Ectodermal cell (in vitro differentiated cells): Measurements from ENCODE around the gene VSTM4.
A peak's percentile ranks its signal among the peaks of the same experiment; 100 is the strongest.

Experiments used
- H3K27ac ChIP-seq: 2 replicates; pipeline ENCODE4 v1.7.0; 2013; ENCODE audit warnings: mild to moderate bottlenecking, low read depth, low read length; ENCODE audit not compliant: insufficient read depth, poor library complexity, severe bottlenecking
- H3K27me3 ChIP-seq: 2 replicates; pipeline ENCODE4 v1.7.0; 2013; ENCODE audit warnings: mild to moderate bottlenecking, low read length; ENCODE audit not compliant: insufficient read depth, control insufficient read depth, poor library complexity, severe bottlenecking
- H3K36me3 ChIP-seq: one replicate; pipeline ENCODE4 v1.7.0; 2013; ENCODE audit warnings: low read length; ENCODE audit not compliant: control insufficient read depth, insufficient read depth
- H3K4me1 ChIP-seq: one replicate; pipeline ENCODE4 v1.7.0; 2013; ENCODE audit warnings: low read length; ENCODE audit not compliant: control insufficient read depth, insufficient read depth
- H3K4me3 ChIP-seq: 2 replicates; pipeline ENCODE4 v1.7.0; 2013; ENCODE audit warnings: low read depth, low read length, control low read depth; ENCODE audit not compliant: insufficient read depth
- H3K9me3 ChIP-seq: 2 replicates; pipeline ENCODE4 v1.7.0; 2013; ENCODE audit warnings: mild to moderate bottlenecking, low read length, moderate library complexity; ENCODE audit not compliant: control insufficient read depth
- WGBS, 2 experiments: methylation state at CpG; one replicate each; pipeline ENCODE4 v1.1.7; 2013; ENCODE audit warnings: missing lambda C conversion rate in 2 of 2; 5-methylcytosine and 5-hydroxymethylcytosine counted together

The VSTM4 gene

DNA sequence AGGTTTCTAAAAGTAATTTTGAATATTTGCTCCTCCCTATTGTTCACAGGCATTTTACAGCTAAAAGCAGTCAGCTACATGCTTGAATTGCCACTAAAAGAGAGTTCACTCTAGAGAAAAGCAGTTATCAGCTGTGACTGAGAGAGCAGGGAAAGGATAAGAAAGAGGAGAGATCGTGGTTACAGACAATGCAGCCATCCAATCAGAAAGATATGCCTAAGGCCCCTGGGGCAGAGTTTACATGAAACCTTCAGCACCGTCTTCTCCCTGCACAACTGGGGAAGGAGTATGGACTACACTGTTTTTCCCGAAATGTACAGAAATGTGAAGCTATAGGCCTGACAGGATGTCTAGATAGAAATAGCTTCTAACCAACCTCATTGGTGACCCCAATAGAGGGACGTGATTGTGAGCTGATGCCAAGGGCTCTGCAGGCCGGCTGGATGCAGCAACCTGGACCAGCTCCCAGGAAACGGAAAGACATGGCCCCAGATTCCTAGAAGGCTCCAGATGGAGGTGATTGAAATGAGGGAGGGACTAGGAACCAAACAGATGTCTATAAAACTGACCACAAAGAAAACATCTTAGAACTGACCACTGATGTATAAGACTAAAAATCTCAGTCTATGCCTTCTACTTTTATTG lies 3.2 kb upstream of the VSTM4 start:
- Histone ChIP-seq H3K4me3 (no peak overlapping the region), H3K9me3 (no peaks in the 10 kb centered on the region), H3K27me3 (peaks cover 19% of the 10 kb centered on the region), H3K27ac (no peak overlapping the region), H3K36me3 (no peaks in the 10 kb centered on the region), H3K4me1 (peaks cover 5% of the 10 kb centered on the region)
- 77 to 78% methylated on average over 6 of the region's 6 CpGs for WGBS, 2 experiments

DNA sequence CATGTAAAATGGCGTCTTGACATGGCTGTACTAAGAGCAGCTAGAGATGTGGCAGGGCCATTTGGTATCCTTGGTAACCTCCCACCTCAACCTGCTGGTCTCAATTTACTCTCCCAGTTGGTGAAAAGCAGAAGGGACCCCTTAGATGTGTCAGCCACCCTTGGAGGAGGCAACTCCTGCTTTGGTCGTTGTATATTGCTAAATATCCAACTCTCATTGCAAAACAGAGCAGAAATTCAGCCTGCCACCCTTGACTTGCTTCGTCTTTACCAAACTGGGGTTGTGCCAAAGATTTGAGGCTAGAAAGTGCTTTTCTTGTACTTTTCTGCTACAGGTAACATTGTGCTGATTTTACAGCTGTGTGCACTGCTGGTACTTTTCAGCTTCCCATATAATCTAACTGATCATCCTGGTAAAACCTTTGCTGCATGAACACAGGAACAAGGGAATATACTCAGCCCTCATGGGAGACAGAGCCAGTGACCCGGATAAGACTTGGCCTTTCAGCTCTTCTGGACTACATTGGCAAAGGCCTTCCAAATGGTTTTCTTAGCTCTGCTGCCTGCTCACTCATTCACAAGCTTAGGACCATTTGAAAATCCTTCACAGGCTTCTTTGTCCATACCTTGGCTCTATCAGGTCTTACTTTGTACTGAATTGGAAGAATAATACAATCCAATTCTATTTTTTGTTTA lies 2.2 kb upstream of the VSTM4 start:
- H3K4me1 ChIP-seq = peaks cover 5% of the 10 kb centered on the region
- H3K27me3 ChIP-seq = peaks cover 19% of the 10 kb centered on the region
- no peaks in the 10 kb centered on the region for H3K9me3 ChIP-seq
- no peaks in the 10 kb centered on the region for H3K36me3 ChIP-seq
- no peak overlapping the region for H3K27ac ChIP-seq
- WGBS, 2 experiments = 94% methylated on average over 4 of the region's 4 CpGs
- no peak overlapping the region for H3K4me3 ChIP-seq

DNA sequence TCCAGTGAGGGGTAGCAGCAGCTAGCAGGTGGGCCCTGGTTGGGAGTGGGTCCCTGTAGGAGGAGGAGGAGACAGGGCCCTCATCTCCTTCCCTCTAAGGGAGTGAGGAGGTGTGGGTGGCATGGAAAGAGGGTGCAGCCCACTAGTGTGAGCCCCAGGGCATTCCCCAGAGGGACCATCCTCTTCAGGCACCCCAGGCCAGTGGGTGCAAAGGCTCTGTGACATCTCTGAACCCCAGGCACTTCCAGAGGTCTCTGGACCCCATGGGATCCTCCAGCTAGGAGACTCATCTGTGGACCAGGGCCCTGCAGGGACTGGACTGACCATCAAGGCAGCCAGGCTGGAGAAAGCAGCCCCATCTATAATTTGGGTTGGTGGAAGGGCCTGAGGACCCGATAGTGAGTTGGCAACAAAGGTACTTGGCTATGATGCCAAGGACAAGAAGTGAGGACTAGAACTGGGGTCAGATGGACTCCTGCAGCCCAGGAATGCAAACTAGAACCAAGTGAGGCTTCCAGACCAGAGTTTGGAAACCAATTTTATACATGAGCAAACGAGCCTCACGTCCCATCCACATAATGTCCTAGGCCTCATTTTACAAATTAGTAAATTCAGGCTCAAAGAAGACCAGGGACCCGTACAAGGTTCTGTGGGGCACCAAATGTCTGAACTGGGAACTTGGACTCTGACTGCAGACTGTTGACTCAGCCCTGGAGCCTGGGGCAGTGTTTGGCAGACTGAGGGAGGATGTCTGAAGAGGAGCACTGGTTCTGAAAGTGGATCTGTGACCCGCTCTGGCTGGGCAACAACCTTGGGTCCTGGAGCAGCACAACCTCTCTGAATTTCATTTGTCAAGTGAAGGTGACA lies 1.4 kb upstream of the VSTM4 start:
- no peak overlapping the region for H3K4me3 ChIP-seq
- H3K27ac ChIP-seq = no peak overlapping the region
- peaks cover 19% of the 10 kb centered on the region for H3K27me3 ChIP-seq
- H3K36me3 ChIP-seq = no peaks in the 10 kb centered on the region
- no peaks in the 10 kb centered on the region for H3K9me3 ChIP-seq
- WGBS, 2 experiments = 93 to 95% methylated on average over 5 of the region's 5 CpGs
- peaks cover 5% of the 10 kb centered on the region for H3K4me1 ChIP-seq

DNA sequence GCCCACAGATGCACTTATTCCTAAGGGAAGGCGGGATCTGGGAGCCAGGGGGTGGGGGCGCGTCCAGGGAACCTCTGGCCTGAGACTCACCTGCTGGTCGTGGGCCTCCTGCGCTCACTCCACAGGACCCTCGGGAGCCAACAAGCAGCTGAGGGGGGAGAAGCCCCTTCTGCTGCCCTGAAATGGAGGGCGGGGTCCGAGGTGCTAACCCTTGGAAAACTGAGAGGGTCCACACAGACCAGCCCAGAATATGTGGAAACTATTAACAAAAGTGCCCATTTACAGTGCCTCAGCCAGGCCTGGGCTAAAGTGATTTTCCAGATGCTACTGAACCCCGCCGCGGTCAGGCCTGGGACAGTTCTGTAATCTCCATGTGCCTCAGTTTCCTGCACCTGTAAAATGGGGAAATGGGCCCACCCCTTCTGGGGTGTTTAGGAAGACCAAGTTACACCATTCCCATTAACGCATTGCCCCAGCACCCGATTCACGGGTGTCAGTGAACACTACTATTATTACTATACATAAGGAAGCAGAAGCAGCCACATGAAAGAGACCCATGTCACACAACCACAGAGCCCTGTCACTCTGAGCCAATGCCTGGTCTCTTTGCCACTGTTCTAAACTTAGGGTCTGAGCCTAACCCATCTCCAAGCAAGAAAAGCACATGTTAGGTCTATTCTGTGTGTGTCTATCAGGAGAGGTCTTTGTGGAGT lies 630 bp upstream of the VSTM4 start:
- 84 to 86% methylated on average over 14 of the region's 14 CpGs for WGBS, 2 experiments
- Histone ChIP-seq H3K9me3 (no peaks in the 10 kb centered on the region), H3K4me3 (peak overlapping the region; percentile 20), H3K27me3 (peaks cover 19% of the 10 kb centered on the region), H3K4me1 (peaks cover 5% of the 10 kb centered on the region), H3K36me3 (no peaks in the 10 kb centered on the region), H3K27ac (no peak overlapping the region)

DNA sequence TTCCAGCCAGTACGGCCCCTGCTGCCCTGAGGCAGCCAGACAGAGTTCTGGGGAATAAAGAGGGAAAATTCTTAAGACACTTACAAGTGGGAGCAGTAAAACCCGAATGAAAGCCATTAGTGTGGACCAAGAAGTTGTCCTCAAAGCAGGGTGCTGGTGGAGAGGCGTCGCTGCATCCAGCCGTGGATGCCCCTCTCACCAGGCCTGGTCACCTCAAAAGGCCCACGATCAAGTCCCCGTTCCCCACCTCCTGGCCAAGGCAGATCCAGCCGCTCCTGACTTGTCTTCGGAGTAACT lies 656 bp downstream of the VSTM4 start:
- no peaks in the 10 kb centered on the region for H3K9me3 ChIP-seq
- H3K4me1 ChIP-seq = peaks cover 5% of the 10 kb centered on the region
- no peak overlapping the region for H3K27ac ChIP-seq
- H3K27me3 ChIP-seq = peaks cover 19% of the 10 kb centered on the region
- H3K36me3 ChIP-seq = no peaks in the 10 kb centered on the region
- H3K4me3 ChIP-seq = peak overlapping the region; percentile 46
- 44 to 49% methylated on average over 9 of the region's 9 CpGs for WGBS, 2 experiments

DNA sequence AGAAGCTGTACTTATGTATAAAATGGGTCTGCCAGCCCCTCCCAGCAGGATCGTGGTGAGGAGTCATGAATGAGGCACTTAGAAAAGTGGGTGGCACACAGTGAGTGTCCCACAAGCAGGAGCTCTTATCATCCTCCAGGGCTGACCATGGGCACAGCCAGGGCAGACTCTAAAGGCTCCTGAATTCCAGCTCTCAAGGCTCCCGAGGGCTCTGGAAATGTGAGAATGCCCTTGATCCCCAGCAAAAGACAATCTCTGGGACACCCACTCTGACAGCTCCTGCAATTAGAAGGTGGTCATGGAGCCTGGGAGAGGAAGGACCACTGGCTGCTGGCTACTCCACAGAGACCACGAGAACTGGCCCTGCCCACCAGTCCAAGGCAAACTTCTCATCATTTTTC lies 1.6 kb downstream of the VSTM4 start:
- Histone ChIP-seq H3K4me1 (peaks cover 5% of the 10 kb centered on the region), H3K27ac (no peak overlapping the region), H3K9me3 (no peaks in the 10 kb centered on the region), H3K27me3 (peaks cover 19% of the 10 kb centered on the region), H3K36me3 (no peaks in the 10 kb centered on the region), H3K4me3 (no peak overlapping the region)
- WGBS, 2 experiments = 91 to 92% methylated on average over 3 of the region's 3 CpGs

DNA sequence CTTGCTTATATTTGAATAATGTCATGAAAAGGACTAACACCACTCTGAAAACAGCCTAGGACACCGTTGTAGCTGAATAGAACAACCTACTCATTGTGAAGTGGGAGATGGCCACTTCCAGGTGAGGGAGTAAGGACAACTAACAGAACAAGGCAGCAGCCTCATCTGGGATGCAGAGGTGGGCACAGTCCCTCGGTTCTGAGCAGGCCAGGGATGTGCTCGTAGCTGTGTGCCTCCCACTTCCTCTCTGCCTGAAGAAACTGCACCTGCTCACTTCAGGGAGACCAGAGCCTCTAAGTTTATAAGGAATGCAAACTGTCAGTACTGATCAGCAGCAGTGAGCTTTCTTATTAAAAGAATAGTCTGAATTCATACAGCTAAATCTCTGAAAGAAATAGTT lies 2.5 kb downstream of the VSTM4 start:
- no peak overlapping the region for H3K27ac ChIP-seq
- peaks cover 19% of the 10 kb centered on the region for H3K27me3 ChIP-seq
- H3K36me3 ChIP-seq = no peaks in the 10 kb centered on the region
- H3K9me3 ChIP-seq = no peaks in the 10 kb centered on the region
- H3K4me1 ChIP-seq = peaks cover under 1% of the 10 kb centered on the region
- WGBS, 2 experiments = 91% methylated on average over 3 of the region's 3 CpGs
- no peak overlapping the region for H3K4me3 ChIP-seq

DNA sequence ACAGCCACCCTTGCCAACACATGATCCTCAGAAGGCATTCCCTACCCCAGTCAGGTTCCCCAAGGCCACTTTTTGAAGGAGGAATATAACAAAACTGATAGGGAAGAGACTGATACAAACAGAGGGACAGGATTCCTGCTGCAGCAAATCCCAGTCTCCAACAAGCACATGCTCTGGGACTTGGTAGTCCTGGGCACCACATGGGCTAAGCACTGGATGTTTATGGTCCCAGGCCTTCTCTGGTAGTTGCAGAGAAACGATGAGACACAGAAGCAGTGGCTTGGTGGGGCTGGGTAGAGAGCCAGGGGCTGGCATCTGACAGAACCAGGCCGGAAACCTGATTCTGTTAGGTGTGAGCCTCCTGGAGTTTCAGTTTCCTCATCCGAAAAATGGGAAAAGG lies 3.2 kb downstream of the VSTM4 start:
- Histone ChIP-seq H3K9me3 (no peaks in the 10 kb centered on the region), H3K36me3 (no peaks in the 10 kb centered on the region), H3K4me3 (no peak overlapping the region), H3K4me1 (no peaks in the 10 kb centered on the region), H3K27ac (no peak overlapping the region), H3K27me3 (peaks cover 19% of the 10 kb centered on the region)
- 90 to 94% methylated on average over 3 of the region's 3 CpGs for WGBS, 2 experiments

DNA sequence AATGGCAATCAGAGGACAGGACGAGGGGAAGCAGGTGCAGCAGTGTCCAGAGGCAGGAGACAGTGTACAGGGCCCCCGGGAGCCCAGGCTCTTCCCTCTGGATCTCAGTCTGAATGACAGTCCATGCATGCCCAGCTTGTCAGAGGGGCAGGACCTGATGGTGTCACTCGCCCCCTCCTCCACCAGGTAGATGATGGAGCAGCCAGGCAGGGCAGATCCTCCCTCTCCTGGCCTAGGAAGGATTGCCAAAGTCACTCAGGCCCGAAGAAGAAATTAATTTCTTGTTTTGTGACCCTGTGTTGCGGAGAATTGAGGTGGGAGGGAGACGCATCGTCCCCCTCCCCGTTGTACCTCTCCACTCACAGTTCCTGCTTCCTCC lies 4.0 kb downstream of the VSTM4 start:
- Histone ChIP-seq H3K36me3 (no peaks in the 10 kb centered on the region), H3K27ac (no peak overlapping the region), H3K4me1 (no peaks in the 10 kb centered on the region), H3K27me3 (peaks cover 19% of the 10 kb centered on the region), H3K4me3 (no peak overlapping the region), H3K9me3 (no peaks in the 10 kb centered on the region)
- 90 to 92% methylated on average over 8 of the region's 8 CpGs for WGBS, 2 experiments
